ENCODE data around the gene GMCL1.

- TF ChIP-seq, protein P1, sequence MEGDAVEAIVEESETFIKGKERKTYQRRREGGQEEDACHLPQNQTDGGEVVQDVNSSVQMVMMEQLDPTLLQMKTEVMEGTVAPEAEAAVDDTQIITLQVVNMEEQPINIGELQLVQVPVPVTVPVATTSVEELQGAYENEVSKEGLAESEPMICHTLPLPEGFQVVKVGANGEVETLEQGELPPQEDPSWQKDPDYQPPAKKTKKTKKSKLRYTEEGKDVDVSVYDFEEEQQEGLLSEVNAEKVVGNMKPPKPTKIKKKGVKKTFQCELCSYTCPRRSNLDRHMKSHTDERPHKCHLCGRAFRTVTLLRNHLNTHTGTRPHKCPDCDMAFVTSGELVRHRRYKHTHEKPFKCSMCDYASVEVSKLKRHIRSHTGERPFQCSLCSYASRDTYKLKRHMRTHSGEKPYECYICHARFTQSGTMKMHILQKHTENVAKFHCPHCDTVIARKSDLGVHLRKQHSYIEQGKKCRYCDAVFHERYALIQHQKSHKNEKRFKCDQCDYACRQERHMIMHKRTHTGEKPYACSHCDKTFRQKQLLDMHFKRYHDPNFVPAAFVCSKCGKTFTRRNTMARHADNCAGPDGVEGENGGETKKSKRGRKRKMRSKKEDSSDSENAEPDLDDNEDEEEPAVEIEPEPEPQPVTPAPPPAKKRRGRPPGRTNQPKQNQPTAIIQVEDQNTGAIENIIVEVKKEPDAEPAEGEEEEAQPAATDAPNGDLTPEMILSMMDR (conservative IDR thresholded peaks at IDR 0.05; ENCODE audit: low read depth, low read length): no peak
- no peak for TF ChIP-seq EZH2 (IDR thresholded peaks at IDR 0.05; ENCODE audit: borderline replicate concordance, low read depth, low read length, poor library complexity, severe bottlenecking)
Measured at GRCh38 chr2:69907216-69907615, 77.8 kb downstream of the GMCL1 start.
